Breast epithelium (tissue), 4 donors: ENCODE data around the gene TOX3. TPM values are rescaled to one million over a fixed set of nuclear protein-coding genes. Genes with fewer than 3 reads are reported as not detected.

Experiments
- DNase-seq, 2 donors: peaks; one replicate each; pipeline ENCODE4 v3.0.0-alpha.2; 2019; ENCODE audit warnings: low spot score in 2 of 2
- H3K27ac ChIP-seq, 2 donors: fragments of 200-600 bp; sonication (generic) in 1 of 2; one replicate each; pipeline ENCODE4 v1.5.1; 2016 to 2019; ENCODE audit warnings: mild to moderate bottlenecking in 1 of 2
- H3K27me3 ChIP-seq, 2 donors: fragments of 200-600 bp; sonication (generic) in 1 of 2; one replicate each; pipeline versions ENCODE4 v1.5.1 to v1.6.0; 2017 to 2019; ENCODE audit warnings: control low read depth in 1 of 2, mild to moderate bottlenecking in 1 of 2
- H3K36me3 ChIP-seq: fragments of 200-600 bp; one replicate; pipeline ENCODE4 v1.5.1; 2019
- H3K4me1 ChIP-seq, 2 donors: fragments of 200-600 bp; sonication (generic); one replicate each; pipeline ENCODE4 v1.5.1; 2016 to 2019; ENCODE audit warnings: control low read depth in 1 of 2
- H3K4me3 ChIP-seq, 3 donors: fragments of 200-600 bp; sonication (generic); 1 replicate in 2 of 3; 2 replicates in 1 of 3; pipeline ENCODE4 v1.5.1; 2016 to 2019; ENCODE audit warnings: mild to moderate bottlenecking in 3 of 3, moderate library complexity in 2 of 3
- H3K9me3 ChIP-seq, 2 donors: fragments of 200-600 bp; sonication (generic) in 1 of 2; one replicate each; pipeline ENCODE4 v1.5.1; 2016 to 2019; ENCODE audit warnings: control low read depth in 1 of 2
- CTCF ChIP-seq, 3 donors: fragments of 450-650 bp; IDR thresholded peaks; one replicate each; pipeline ENCODE4 v1.5.1; 2016 to 2017; ENCODE audit warnings: antibody characterized with exemption in 3 of 3, mild to moderate bottlenecking in 3 of 3, moderate library complexity in 3 of 3
- POLR2A ChIP-seq: fragments of 450-650 bp; IDR thresholded peaks from one replicate; pipeline ENCODE4 v1.6.1; 2016; ENCODE audit warnings: antibody characterized with exemption, mild to moderate bottlenecking, moderate library complexity
- POLR2AphosphoS5 ChIP-seq, 3 donors: sonication (generic); formaldehyde crosslinking; IDR thresholded peaks; one replicate each; pipeline ENCODE4 v1.6.1; 2017; ENCODE audit warnings: antibody characterized with exemption in 3 of 3
- intact Hi-C: fragments of 100-400 bp; cut with DNase I; formaldehyde crosslinking; loops from one replicate; pipeline ENCODE4 v1.15.1; 2023; ENCODE audit warnings: low total_unique reads
- total RNA-seq, 3 donors: library from RNA; depleted of rRNA; stranded (reverse); fragments of >200 nt; gene quantifications; one replicate each; pipeline ENCODE4 v1.1.0, GENCODE V29; 2016

Gene TOX3
- total RNA-seq, result 1 to 10 TPM in 2 of 3 donors, not detected in 1; 6.9 to 9.2 TPM

- intact Hi-C loops, result no loop called here
- Histone ChIP-seq H3K27ac (peak within 1 kb of the TSS; percentile 52 to 75), H3K36me3 (no peaks in the 10 kb centered on the region)
Observed at GRCh38 chr16:52547004-52547833, at the start of gene TOX3. TOX3 (minus strand) TSS chr16:52547143; CDS start chr16:52546723, 420 bp downstream.

GRCh38 chr16:52592778-52593177 lies 45.8 kb upstream of the TOX3 start:
- no peaks in the 10 kb centered on the region for H3K4me1 ChIP-seq
- no peak for TF ChIP-seq CTCF (IDR thresholded peaks at IDR 0.05)
- intact Hi-C loops, result no loop called here
- H3K9me3 ChIP-seq, result no peaks in the 10 kb centered on the region
- H3K27ac ChIP-seq, result no peak overlapping the region
- no peak for DNase-seq
- no peak overlapping the region for H3K4me3 ChIP-seq
- no peaks in the 10 kb centered on the region for H3K36me3 ChIP-seq
- no peaks in the 10 kb centered on the region for H3K27me3 ChIP-seq

More at GRCh38 chr16:52547004-52547833, at the start of gene TOX3:
- Histone ChIP-seq H3K4me3 (peak within 1 kb of the TSS; percentile 21 to 71 (median 64)), H3K4me1 (peaks cover 0 to 4% of the 10 kb centered on the region in 2 donors), H3K9me3 (no peaks in the 10 kb centered on the region), H3K27me3 (peaks cover 0 to 22% of the 10 kb centered on the region in 2 donors)
- no peak for DNase-seq
- TF ChIP-seq POLR2A, result no peak
- no peak for TF ChIP-seq POLR2AphosphoS5 (IDR thresholded peaks at IDR 0.05)
- no peak for TF ChIP-seq CTCF (IDR thresholded peaks at IDR 0.05)

- no peak for DNase-seq
- Histone ChIP-seq H3K27me3 (no peaks in the 10 kb centered on the region), H3K4me1 (no peaks in the 10 kb centered on the region), H3K9me3 (no peaks in the 10 kb centered on the region), H3K36me3 (no peaks in the 10 kb centered on the region), H3K4me3 (no peak overlapping the region), H3K27ac (no peak overlapping the region)
- intact Hi-C loops, result no loop called here
- no peak for TF ChIP-seq CTCF (IDR thresholded peaks at IDR 0.05)
- no peak for TF ChIP-seq POLR2A
- TF ChIP-seq POLR2AphosphoS5 (IDR thresholded peaks at IDR 0.05), result no peak
Observed at GRCh38 chr16:52591934-52592592, 45.1 kb upstream of the TOX3 start.

GRCh38 chr16:52591471-52591870 lies 44.5 kb upstream of the TOX3 start:
- Histone ChIP-seq H3K4me3 (no peak overlapping the region), H3K27ac (no peak overlapping the region), H3K36me3 (no peaks in the 10 kb centered on the region), H3K27me3 (no peaks in the 10 kb centered on the region), H3K4me1 (no peaks in the 10 kb centered on the region), H3K9me3 (no peaks in the 10 kb centered on the region)
- intact Hi-C loops, result no loop called here
- TF ChIP-seq CTCF (IDR thresholded peaks at IDR 0.05) (no peak), POLR2AphosphoS5 (IDR thresholded peaks at IDR 0.05) (no peak), POLR2A (no peak)
- DNase-seq, result no peak

GRCh38 chr16:52586159-52586558 lies 39.2 kb upstream of the TOX3 start:
- Histone ChIP-seq H3K27ac (no peak overlapping the region), H3K36me3 (no peaks in the 10 kb centered on the region), H3K9me3 (no peaks in the 10 kb centered on the region), H3K4me1 (no peaks in the 10 kb centered on the region), H3K27me3 (no peaks in the 10 kb centered on the region), H3K4me3 (no peak overlapping the region)
- DNase-seq, result no peak
- intact Hi-C loops, result no loop called here
- TF ChIP-seq CTCF (IDR thresholded peaks at IDR 0.05) (no peak), POLR2AphosphoS5 (IDR thresholded peaks at IDR 0.05) (no peak), POLR2A (no peak)
